Fibroblast of lung (primary cell): Measurements from ENCODE around the gene METTL22. TPM values are rescaled to one million over a fixed set of nuclear protein-coding genes. Genes with fewer than 3 reads are reported as not detected.

Experiments
- DNase-seq, 2 donors: peaks; one replicate each; pipeline versions ENCODE4 v3.0.0 to v3.0.0-alpha.2; 2010; ENCODE audit warnings: low read depth in 2 of 2
- H2AFZ ChIP-seq: 2 replicates; pipeline ENCODE4 v1.5.1; 2012; ENCODE audit warnings: low read length, control low read depth, inconsistent platforms
- H3K27ac ChIP-seq: 2 replicates; pipeline ENCODE4 v1.5.1; 2011; ENCODE audit warnings: low read length, control low read depth; ENCODE audit not compliant: insufficient read depth
- H3K27me3 ChIP-seq: 2 replicates; pipeline ENCODE4 v1.5.1; 2011; ENCODE audit warnings: mild to moderate bottlenecking, low read length; ENCODE audit not compliant: control insufficient read depth, insufficient read depth
- H3K36me3 ChIP-seq: 2 replicates; pipeline ENCODE4 v1.5.1; 2011; ENCODE audit warnings: low read length; ENCODE audit not compliant: control insufficient read depth, insufficient read depth
- H3K4me1 ChIP-seq: 2 replicates; pipeline ENCODE4 v1.5.1; 2011; ENCODE audit warnings: low read length; ENCODE audit not compliant: control insufficient read depth, insufficient read depth; ENCODE audit errors: extremely low read depth
- H3K4me2 ChIP-seq: 2 replicates; pipeline ENCODE4 v1.5.1; 2011; ENCODE audit warnings: low read length, control low read depth; ENCODE audit not compliant: insufficient read depth; ENCODE audit errors: extremely low read depth
- H3K4me3 ChIP-seq, 4 experiments: fragments of 200-600 bp in 1 of 4; sonication (generic) in 1 of 4; replicated peaks in 1 of 4; 2 replicates each; pipeline ENCODE4 v1.5.1; 2011 to 2016; ENCODE audit warnings: low read length in 4 of 4, low read depth in 3 of 4, mild to moderate bottlenecking in 3 of 4, control low read depth in 2 of 4, inconsistent platforms in 1 of 4, mixed read lengths in 1 of 4; ENCODE audit not compliant: insufficient read depth in 1 of 4; ENCODE audit errors: control extremely low read depth in 1 of 4
- H3K79me2 ChIP-seq: 2 replicates; pipeline ENCODE4 v1.5.1; 2012; ENCODE audit warnings: mild to moderate bottlenecking, low read length, inconsistent platforms; ENCODE audit not compliant: control insufficient read depth, insufficient read depth
- H3K9ac ChIP-seq: 2 replicates; pipeline ENCODE4 v1.5.1; 2011; ENCODE audit warnings: mild to moderate bottlenecking, low read length, control low read depth; ENCODE audit not compliant: insufficient read depth
- H3K9me3 ChIP-seq: 2 replicates; pipeline ENCODE4 v1.5.1; 2012; ENCODE audit warnings: low read depth, low read length; ENCODE audit not compliant: control insufficient read depth, insufficient read depth
- H4K20me1 ChIP-seq: 2 replicates; pipeline ENCODE4 v1.5.1; 2011; ENCODE audit warnings: low read length; ENCODE audit not compliant: control insufficient read depth, insufficient read depth; ENCODE audit errors: extremely low read depth
- EZH2 ChIP-seq: IDR thresholded peaks from 2 replicates; pipeline ENCODE4 v1.5.1; 2012; ENCODE audit warnings: low read length, control low read depth, mild to moderate bottlenecking; ENCODE audit errors: missing control alignments
- polyA plus RNA-seq, 2 donors: library from polyadenylated mRNA; depleted of rRNA in 1 of 2; stranded (reverse) in 1 of 2; unstranded in 1 of 2; fragments of >200 nt; gene quantifications; 2 replicates each; pipeline ENCODE4 v1.2.1, GENCODE V29; 2011 to 2012; ENCODE audit warnings: missing spikeins in 1 of 2
- total RNA-seq: library from RNA; depleted of rRNA; stranded (reverse); fragments of >200 nt; gene quantifications from 2 replicates; pipeline ENCODE4 v1.2.1, GENCODE V29; 2014
- TF ChIP-seq, protein P1 (sequence below), 2 donors: IDR thresholded peaks in 1 of 2; conservative IDR thresholded peaks in 1 of 2; 1 replicate in 1 of 2; 2 replicates in 1 of 2; pipeline ENCODE4 v1.5.1; 2011 to 2012; ENCODE audit warnings: low read length in 2 of 2, control low read depth in 1 of 2, inconsistent platforms in 1 of 2, low read depth in 1 of 2, mild to moderate bottlenecking in 1 of 2

Gene METTL22
- total and polyA plus RNA-seq, 2 donors (not counting 1 experiment from before 2014, with no cell fraction given) = 27.4 to 30.8 TPM

- Histone ChIP-seq H3K36me3 (peaks cover 29% of the 10 kb centered on the region), H3K27ac (no peak overlapping the region), H3K9me3 (no peaks in the 10 kb centered on the region), H2AFZ (no peak overlapping the region), H3K4me1 (no peaks in the 10 kb centered on the region), H3K9ac (no peak overlapping the region), H3K27me3 (no peaks in the 10 kb centered on the region), H3K79me2 (peaks cover 6% of the 10 kb centered on the region), H3K4me2 (no peak overlapping the region), H3K4me3 (no peak overlapping the region), H4K20me1 (no peaks in the 10 kb centered on the region)
- no peak for DNase-seq
- TF ChIP-seq EZH2 = no peak
- TF ChIP-seq, protein P1, sequence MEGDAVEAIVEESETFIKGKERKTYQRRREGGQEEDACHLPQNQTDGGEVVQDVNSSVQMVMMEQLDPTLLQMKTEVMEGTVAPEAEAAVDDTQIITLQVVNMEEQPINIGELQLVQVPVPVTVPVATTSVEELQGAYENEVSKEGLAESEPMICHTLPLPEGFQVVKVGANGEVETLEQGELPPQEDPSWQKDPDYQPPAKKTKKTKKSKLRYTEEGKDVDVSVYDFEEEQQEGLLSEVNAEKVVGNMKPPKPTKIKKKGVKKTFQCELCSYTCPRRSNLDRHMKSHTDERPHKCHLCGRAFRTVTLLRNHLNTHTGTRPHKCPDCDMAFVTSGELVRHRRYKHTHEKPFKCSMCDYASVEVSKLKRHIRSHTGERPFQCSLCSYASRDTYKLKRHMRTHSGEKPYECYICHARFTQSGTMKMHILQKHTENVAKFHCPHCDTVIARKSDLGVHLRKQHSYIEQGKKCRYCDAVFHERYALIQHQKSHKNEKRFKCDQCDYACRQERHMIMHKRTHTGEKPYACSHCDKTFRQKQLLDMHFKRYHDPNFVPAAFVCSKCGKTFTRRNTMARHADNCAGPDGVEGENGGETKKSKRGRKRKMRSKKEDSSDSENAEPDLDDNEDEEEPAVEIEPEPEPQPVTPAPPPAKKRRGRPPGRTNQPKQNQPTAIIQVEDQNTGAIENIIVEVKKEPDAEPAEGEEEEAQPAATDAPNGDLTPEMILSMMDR (conservative IDR thresholded peaks at IDR 0.05 in 1 of 2, IDR thresholded peaks at IDR 0.05 in 1 of 2; ENCODE audit: low read depth in 1 of 2, low read length in 2 of 2) = no peak
These were observed 7.7 kb downstream of the METTL22 start for GRCh38 chr16:8628981-8629725.

- no peaks in the 10 kb centered on the region for H3K79me2 ChIP-seq
- TF ChIP-seq, protein P1 (conservative IDR thresholded peaks at IDR 0.05 in 1 of 2, IDR thresholded peaks at IDR 0.05 in 1 of 2; ENCODE audit: low read depth in 1 of 2, low read length in 2 of 2) = no peak
- no peak for TF ChIP-seq EZH2
- H3K27me3 ChIP-seq = no peaks in the 10 kb centered on the region
- H3K9ac ChIP-seq = no peak overlapping the region
- no peak overlapping the region for H3K27ac ChIP-seq
- DNase-seq = no peak
- H4K20me1 ChIP-seq = no peaks in the 10 kb centered on the region
- H3K4me1 ChIP-seq = no peaks in the 10 kb centered on the region
- no peak overlapping the region for H3K4me2 ChIP-seq
- no peak overlapping the region for H2AFZ ChIP-seq
- H3K9me3 ChIP-seq = no peaks in the 10 kb centered on the region
- peaks cover 33% of the 10 kb centered on the region for H3K36me3 ChIP-seq
- H3K4me3 ChIP-seq = no peak overlapping the region
These were observed 8.9 kb downstream of the METTL22 start for GRCh38 chr16:8630255-8630953.

- Histone ChIP-seq H3K27ac (no peak overlapping the region), H3K9me3 (no peaks in the 10 kb centered on the region), H3K4me1 (no peaks in the 10 kb centered on the region), H4K20me1 (no peaks in the 10 kb centered on the region), H3K9ac (no peak overlapping the region), H3K36me3 (peaks cover 29% of the 10 kb centered on the region), H3K27me3 (no peaks in the 10 kb centered on the region), H3K79me2 (no peaks in the 10 kb centered on the region), H2AFZ (no peak overlapping the region), H3K4me3 (no peak overlapping the region), H3K4me2 (no peak overlapping the region)
- TF ChIP-seq EZH2 = no peak
- TF ChIP-seq, protein P1 (conservative IDR thresholded peaks at IDR 0.05 in 1 of 2, IDR thresholded peaks at IDR 0.05 in 1 of 2; ENCODE audit: low read depth in 1 of 2, low read length in 2 of 2) = no peak
- peak in 1 of 2 donors; percentile 5 for DNase-seq
These were observed 9.9 kb downstream of the METTL22 start for GRCh38 chr16:8631373-8631772.
